ENCODE data around the gene ARID3A.

ARID3A gene

GRCh38 chr19:911197-912033 lies 14.4 kb upstream of the ARID3A start:
- no peak for DNase-seq (ENCODE audit: low read depth, low spot score)

DNA sequence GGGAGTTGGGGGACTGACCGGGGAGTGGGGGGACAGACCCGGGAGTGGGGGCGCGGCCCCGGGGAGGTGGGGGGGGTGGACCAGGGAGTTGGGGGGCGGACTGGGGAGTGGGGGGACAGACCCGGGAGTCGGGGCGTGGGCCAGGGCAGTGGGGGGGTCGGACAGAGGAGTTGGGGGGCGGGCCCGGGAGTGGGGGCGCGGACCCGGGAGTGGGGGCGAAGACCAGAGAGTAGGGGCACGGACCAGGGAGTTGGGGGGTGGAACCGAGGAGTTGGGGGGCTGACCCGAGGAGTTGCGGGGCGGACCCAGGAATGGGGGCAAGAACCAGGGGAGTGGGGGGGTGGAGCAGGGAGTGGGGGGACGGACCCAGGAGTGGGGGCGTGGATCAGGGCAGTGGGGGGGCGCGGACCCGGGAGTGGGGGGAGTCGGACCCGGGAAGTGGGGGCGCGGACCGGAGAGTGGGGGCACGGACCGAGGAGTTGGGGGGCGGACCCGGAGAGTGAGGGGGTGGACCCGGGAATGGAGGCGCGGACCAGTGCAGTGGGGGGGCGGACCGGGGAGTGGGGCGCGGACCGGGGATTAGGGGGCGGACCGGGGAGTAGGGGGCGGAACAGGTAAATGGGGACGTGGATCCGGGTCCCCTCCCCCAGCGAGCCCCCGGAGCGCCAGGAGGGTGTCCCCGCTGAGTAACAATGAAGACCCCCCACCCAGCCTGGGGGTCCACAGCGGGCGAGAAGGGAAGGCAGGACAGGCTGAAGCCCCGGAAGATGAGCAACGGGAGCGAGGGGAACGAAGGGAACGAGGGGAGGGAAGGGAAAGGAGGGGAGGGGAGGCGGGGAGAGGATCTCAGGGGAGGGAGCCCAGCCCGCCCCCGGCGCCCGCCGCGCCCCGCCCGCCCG lies 13.4 kb upstream of the ARID3A start:
- DNase-seq (ENCODE audit: low read depth, low spot score): no peak

GRCh38 chr19:913080-913748 lies 12.6 kb upstream of the ARID3A start, which contains the start of gene R3HDM4:
R3HDM4 (minus strand) TSS chr19:913219; CDS start chr19:913157, 62 bp downstream.
- DNase-seq (ENCODE audit: low read depth, low spot score): no peak

DNA sequence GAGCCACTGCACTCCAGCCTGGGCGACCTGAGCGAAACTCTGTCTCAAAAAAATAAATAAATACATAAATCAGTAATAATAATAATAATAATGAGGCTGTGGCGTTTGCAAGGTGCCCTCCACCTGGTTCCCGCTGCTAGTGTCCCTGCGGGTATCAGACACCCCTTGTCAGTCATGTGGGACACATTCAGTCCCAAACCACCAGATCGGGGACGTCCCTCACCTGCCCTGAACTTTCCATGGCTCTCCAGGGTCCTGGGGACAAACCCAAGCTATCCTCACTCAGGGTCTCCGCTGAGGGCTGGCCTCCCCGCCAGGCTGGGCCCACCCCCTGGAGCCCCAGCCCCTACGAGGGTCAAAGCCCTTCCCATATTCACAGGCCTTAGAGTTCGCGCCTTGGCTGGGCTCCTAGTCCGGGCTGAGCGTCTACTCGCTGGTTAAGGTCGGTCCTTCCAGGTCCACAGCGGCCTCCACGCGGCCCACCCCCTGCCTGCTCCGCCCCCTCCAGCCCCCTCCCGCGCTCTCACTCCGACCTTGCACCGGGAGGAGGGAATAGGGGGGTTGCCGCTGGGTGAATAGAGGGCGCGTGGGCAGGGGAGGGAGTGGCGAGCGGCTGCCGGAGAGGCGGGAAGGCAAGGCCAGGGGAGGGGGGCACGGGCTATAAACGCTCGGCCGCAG lies 9.1 kb upstream of the ARID3A start:
- DNase-seq (ENCODE audit: low read depth, low spot score): no peak

DNA sequence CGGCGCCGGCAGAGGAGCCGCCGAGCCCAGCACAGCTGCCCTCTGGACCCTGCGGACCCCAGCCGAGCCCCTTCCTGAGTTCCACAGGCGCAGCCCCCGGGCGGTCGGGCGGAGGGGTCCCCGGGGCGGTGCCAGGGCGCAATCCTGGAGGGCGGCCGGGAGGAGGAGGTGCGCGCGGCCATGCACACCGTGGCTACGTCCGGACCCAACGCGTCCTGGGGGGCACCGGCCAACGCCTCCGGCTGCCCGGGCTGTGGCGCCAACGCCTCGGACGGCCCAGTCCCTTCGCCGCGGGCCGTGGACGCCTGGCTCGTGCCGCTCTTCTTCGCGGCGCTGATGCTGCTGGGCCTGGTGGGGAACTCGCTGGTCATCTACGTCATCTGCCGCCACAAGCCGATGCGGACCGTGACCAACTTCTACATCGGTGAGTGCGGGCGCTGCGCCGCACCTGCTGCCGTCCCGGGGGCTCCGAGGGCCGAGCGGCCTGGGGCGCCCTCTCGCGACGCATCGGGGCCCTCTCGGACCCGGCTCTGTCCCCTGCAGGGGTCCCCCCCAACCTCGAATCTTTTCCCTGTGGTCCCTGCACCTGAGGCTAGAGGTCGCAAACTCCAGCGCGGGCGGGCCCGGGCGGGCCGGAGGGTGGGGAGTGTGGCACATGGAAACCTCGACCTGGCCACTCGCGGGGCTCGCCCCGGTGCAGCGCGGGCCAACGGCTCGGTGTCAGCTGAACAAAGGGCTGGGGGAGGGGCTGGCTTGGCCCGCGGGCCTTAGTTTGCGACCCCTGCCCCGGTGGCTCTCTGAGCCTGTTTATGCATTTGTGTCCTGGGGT lies 8.3 kb upstream of the ARID3A start, which contains the start of gene KISS1R:
Gene KISS1R, plus strand, starts transcription at position 11 of the 829 bp plus-strand sequence. Its CDS starts 170 bp downstream, at position 181.
- DNase-seq (ENCODE audit: low read depth, low spot score): no peak

- DNase-seq (ENCODE audit: low read depth, low spot score): no peak
These were observed 7.7 kb upstream of the ARID3A start for GRCh38 chr19:918152-918437.

DNA sequence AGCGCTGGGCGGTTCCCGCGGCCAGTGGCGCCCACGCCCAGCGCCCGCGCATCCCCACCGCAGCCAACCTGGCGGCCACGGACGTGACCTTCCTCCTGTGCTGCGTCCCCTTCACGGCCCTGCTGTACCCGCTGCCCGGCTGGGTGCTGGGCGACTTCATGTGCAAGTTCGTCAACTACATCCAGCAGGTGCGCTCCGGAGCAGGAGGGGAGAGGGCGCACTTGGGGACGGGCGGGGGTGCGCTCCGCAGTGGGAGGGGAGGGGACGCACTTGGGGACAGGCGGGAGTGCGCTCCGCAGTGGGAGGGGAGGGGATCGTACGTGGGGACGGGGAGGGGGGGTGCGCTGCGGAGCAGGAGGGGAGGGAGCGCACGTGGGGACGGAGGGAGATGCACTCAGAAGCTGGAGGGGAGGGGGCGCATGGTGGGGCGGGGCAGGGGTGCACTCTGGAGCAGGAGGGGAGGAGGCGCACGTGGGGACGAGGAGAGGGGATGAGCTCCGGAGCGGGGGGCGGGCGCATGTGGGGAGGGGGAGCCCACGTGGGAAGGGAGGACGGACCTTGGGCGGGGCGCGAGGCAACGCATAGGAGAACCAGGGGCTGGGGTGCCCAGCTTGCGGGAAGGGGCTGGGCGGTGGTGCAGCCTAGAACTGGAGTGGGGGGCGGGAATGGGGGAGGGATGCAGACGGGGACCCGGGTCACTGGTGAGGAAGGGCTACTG lies 7.2 kb upstream of the ARID3A start:
- no peak for DNase-seq (ENCODE audit: low read depth, low spot score)

- no peak for DNase-seq (ENCODE audit: low read depth, low spot score)
These were observed 6.4 kb upstream of the ARID3A start for GRCh38 chr19:919199-920050.

- no peak for DNase-seq (ENCODE audit: low read depth, low spot score)
These were observed 5.6 kb upstream of the ARID3A start for GRCh38 chr19:920051-920864.

DNA sequence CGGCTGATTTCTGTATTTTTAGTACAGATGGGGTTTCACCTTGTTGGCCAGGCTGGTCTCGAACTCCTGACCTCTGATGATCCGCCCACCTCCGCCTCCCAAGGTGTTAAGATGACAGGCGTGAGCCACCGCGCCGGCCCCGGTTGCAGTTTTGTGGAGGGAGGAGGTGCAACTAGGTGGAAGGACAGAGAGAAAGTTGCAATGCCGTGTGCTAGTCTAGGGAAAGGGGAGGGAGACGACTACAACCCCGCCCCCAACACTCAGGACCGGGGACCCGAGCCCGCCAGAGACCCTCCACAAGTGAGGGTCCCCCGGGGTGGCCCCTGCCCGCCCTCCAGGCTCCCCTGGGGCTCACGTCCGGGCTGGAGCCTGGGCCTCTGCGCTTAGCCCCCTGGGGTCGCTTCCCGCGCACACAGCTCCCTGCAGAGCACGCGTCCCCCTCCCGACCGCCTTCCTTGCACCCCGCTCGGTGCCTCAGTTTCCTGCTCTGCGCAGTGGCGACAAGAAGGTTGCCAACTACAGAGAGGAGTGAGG lies 1.2 kb upstream of the ARID3A start:
- no peak for DNase-seq (ENCODE audit: low read depth, low spot score)

- no peak for DNase-seq (ENCODE audit: low read depth, low spot score)
These were observed 729 bp upstream of the ARID3A start for GRCh38 chr19:925087-925525.

DNA sequence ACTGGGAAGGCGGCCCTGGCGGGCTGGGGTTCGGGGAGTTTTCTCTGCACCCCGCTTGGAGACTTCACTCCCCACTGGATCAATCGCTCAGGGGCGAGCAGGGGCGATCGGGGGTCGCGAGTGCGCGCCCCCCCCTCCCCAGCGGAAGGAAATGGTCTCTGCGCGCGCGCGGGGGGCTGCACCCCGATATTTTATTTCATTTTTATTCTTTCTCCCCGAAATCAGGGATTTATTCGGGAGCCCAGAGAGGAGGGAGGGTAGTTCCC lies 421 bp downstream of the ARID3A start:
- DNase-seq (ENCODE audit: low read depth, low spot score): no peak

DNA sequence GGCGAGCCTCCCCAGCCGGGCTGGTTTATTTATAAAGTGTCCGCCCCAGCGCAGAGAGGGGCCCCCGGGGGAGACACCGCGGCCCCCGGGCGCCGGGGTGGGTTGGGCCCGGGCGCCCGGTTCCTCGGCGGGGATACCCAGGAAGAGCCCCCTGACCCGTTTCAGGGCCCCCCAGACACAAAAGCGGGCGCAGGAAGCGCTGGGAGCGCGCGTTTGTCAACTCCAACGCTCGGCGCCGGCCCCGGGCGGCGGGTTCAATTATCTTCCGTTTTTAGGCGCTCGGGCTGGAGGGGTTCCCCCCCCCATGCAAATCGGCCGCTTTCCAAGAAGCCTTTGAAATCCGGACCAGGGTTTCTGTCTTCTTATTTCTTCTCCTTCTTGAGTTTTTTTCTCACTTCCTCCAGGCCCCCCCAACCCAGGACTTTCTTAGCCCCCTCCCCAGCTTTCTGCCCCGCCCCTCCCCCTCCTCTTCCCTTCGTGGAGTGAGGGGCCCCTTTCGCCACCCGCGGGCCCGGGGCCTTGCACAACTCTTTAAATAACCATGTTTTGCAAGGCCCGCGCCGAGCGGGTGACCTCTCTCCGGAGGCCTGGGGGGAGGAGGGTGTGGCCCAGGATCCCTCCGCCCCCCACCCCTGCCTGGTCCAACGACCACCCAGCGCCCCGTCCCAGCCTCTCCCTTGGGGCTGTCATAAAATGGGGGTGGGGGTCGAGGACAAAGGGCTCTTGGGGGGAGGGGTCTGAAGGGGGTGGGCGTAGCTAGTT lies 935 bp downstream of the ARID3A start:
- DNase-seq (ENCODE audit: low read depth, low spot score): no peak

GRCh38 chr19:927351-927779 lies 1.5 kb downstream of the ARID3A start:
- no peak for DNase-seq (ENCODE audit: low read depth, low spot score)

GRCh38 chr19:927780-928401 lies 2.1 kb downstream of the ARID3A start:
- DNase-seq (ENCODE audit: low read depth, low spot score): no peak

DNA sequence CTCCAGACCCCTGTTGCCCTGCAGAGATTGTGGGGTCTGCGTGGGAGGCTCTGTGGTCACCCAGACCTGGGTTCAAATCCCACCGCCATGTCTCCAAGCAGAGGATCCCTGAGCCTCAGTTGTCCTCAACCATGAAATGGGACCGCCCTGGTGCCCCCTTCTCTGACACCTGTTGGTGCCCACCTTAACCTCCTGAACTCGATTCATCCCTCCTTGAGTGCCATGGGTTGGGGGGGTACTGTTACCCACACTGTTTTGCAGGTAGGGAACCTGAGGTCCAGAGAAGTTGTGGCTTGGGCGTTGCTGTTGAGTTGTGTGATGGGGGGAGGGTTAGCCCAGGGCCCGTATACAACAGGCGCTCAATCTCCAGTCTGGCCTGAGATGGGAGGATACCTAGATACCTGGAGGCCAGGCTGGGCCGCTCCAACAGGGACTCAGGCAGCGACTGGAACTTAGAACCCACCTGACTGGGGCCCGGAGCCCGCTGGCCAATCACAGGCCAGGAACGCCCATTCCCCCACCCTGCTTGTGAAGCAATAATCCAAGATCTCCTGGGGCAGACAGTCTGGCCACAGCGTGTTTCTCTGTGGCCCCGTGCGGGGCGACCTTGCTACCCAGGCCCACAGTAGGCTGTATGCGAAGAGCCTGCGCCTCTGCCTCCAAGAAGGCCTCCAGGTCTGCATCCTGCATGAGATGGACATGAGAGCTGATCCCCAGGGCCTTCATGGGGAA lies 2.8 kb downstream of the ARID3A start:
- no peak for DNase-seq (ENCODE audit: low read depth, low spot score)

Measured in brain pericyte (primary cell).